ENCODE results near the gene PDE4A. TPM values are rescaled to one million over a fixed set of nuclear protein-coding genes. Genes with fewer than 3 reads are reported as not detected.

PDE4A gene
- total and polyA plus RNA-seq, 2 of the 13 experiments (the other 11 are each of a cell fraction or from before 2014, with no cell fraction given) = 1.1 to 4.1 TPM

- peak within 1 kb of the TSS; percentile 100 for H3K4me2 ChIP-seq (ENCODE audit: low read depth, low read length)
- peaks cover 13% of the 10 kb centered on the region; the same call in 1 of the 2 replicates for H4K20me1 ChIP-seq (ENCODE audit: insufficient read depth, low read length)
- BruUV-seq (replicated peaks) = no TSS peak
- POLR2A ChIA-PET = interaction anchor here (0.5 to 2.4 kb wide), 14 partner anchors 9 to 709 kb away, joined by 3 to 13 read pairs (median 4); partner anchors contain the start of genes ICAM1, RAVER1 and TYK2
- intact Hi-C loops (cut with micrococcal nuclease; ENCODE audit: unreplicated experiment) = loop anchor here (1.0 kb wide), 1 partner anchor 21 kb away; no protein-coding TSS in a partner anchor
- ATAC-seq (peak; percentile 85), DNase-seq (ENCODE audit: low spot score) (peak; percentile 89), FAIRE-seq (peak; percentile 72)
- CTCF ChIA-PET (ENCODE audit: low intra/inter-chr PET ratio, low total read pairs) = interaction anchor here (1.0 to 4.0 kb wide), 5 partner anchors 14 to 169 kb away, joined by 3 to 40 read pairs (median 8); no protein-coding TSS in a partner anchor
- H3K36me3 ChIP-seq (replicated peaks in 1 of 2; ENCODE audit: control insufficient read depth in 1 of 2, insufficient read depth in 2 of 2, low read length in 2 of 2) = peaks cover 2 to 6% of the 10 kb centered on the region in 2 experiments; a peak in 4 of 5 replicates
- H3K27me3 ChIP-seq (ENCODE audit: control insufficient read depth in 1 of 2, insufficient read depth in 2 of 2, low read length in 2 of 2) = peaks cover 0 to 27% of the 10 kb centered on the region in 2 experiments; a peak in 4 of 5 replicates
- in situ Hi-C loops (cut with HindIII; ENCODE audit: extremely low pct_ligation_motif_present, low pct_unique_long_range_greater_than_20kb) = no loop called here
- H3K4me3 ChIP-seq (replicated peaks in 1 of 3; ENCODE audit: insufficient read depth in 1 of 3, low read depth in 2 of 3, low read length in 3 of 3) = peak within 1 kb of the TSS; percentile 87 to 93 (median 90)
- peak within 1 kb of the TSS; percentile 49 for H2AFZ ChIP-seq (ENCODE audit: low read length)
- peak within 1 kb of the TSS; percentile 91 for H3K9ac ChIP-seq (ENCODE audit: insufficient read depth, low read depth, low read length)
- WGBS (ENCODE audit: low lambda C conversion rate) = 12% methylated on average over 7 of the region's 69 CpGs
- no peaks in the 10 kb centered on the region for H3K9me3 ChIP-seq (ENCODE audit: low read length)
- peak within 1 kb of the TSS; percentile 62 for H3K27ac ChIP-seq (ENCODE audit: extremely low read length, insufficient read depth, low read length)
- peaks cover 40% of the 10 kb centered on the region for H3K79me2 ChIP-seq (ENCODE audit: insufficient read depth, low read length)
- H3K4me1 ChIP-seq (ENCODE audit: insufficient read depth, low read length) = peaks cover 17% of the 10 kb centered on the region
- no peak for TF ChIP-seq ZNF230 (CRISPR knock-in tag; IDR thresholded peaks at IDR 0.05)
- TF ChIP-seq CENPBD1 (CRISPR knock-in tag; IDR thresholded peaks at IDR 0.05; ENCODE audit: borderline replicate concordance, low read depth) = no peak
- 0 out of 2 replicates have a peak, but pooled peaks have one; percentile 14 for TF ChIP-seq NRL (CRISPR knock-in tag; IDR thresholded peaks at IDR 0.05; ENCODE audit: borderline replicate concordance)
- peak; percentile 96 for TF ChIP-seq HNRNPLL (IDR thresholded peaks at IDR 0.05; ENCODE audit: low read depth, low read length, poor library complexity, severe bottlenecking)
- TF ChIP-seq AKNA (CRISPR knock-in tag; IDR thresholded peaks at IDR 0.05; ENCODE audit: borderline replicate concordance) = no peak
- TF ChIP-seq ASH2L (IDR thresholded peaks at IDR 0.05; ENCODE audit: insufficient read length, low read depth, low read length) = no peak
- no peak for TF ChIP-seq ZBTB2 (CRISPR knock-in tag; IDR thresholded peaks at IDR 0.05; ENCODE audit: low read depth)
- no peak for TF ChIP-seq WIZ (CRISPR knock-in tag; IDR thresholded peaks at IDR 0.05)
- no peak for TF ChIP-seq NONO (IDR thresholded peaks at IDR 0.05)
- peak; percentile 53; the same call in 1 of the 2 replicates for TF ChIP-seq NONO (CRISPR knock-in tag; conservative IDR thresholded peaks at IDR 0.05)
- TF ChIP-seq ISX (CRISPR knock-in tag; conservative IDR thresholded peaks at IDR 0.05) = no peak
- TF ChIP-seq FOXM1 (CRISPR knock-in tag; IDR thresholded peaks at IDR 0.05) = no peak
- no peak for TF ChIP-seq REL (CRISPR knock-in tag; conservative IDR thresholded peaks at IDR 0.05)
- no peak for TF ChIP-seq MAFF (IDR thresholded peaks at IDR 0.05; ENCODE audit: low read depth, low read length)
- 0 out of 2 replicates have a peak, but pooled peaks have one; percentile 41 for TF ChIP-seq MED13 (CRISPR knock-in tag; IDR thresholded peaks at IDR 0.05)
- no peak for TF ChIP-seq ADNP (CRISPR knock-in tag; IDR thresholded peaks at IDR 0.05)
- TF ChIP-seq ZNF879 (CRISPR knock-in tag; IDR thresholded peaks at IDR 0.05) = no peak
Measured at GRCh38 chr19:10403137-10404021, 17.0 kb upstream of the PDE4A start, which contains the start of gene CDC37. Gene CDC37 (minus strand): TSS chr19:10403542. CDS start chr19:10403479, 63 bp downstream.
